HG02642 (cell line): ENCODE results near the gene COX4I2.

Source experiments
- ATAC-seq: cut with Tn5 transposase; IDR thresholded peaks from one replicate; pipeline ENCODE4 v1.9.1; 2021; ENCODE audit warnings: mild to moderate bottlenecking; ENCODE audit not compliant: unreplicated experiment, poor library complexity

COX4I2 gene

GRCh38 chr20:31689141-31689540 is 51.4 kb downstream of the COX4I2 start:
- no peak for ATAC-seq

- ATAC-seq, result no peak
Measured at GRCh38 chr20:31690124-31690666, 52.5 kb downstream of the COX4I2 start.

GRCh38 chr20:31691646-31692275 is 54.0 kb downstream of the COX4I2 start:
- ATAC-seq, result no peak

- ATAC-seq, result no peak
Measured at GRCh38 chr20:31693402-31693801, 55.7 kb downstream of the COX4I2 start.

GRCh38 chr20:31693987-31694661 is 56.4 kb downstream of the COX4I2 start:
- no peak for ATAC-seq
